Osteocyte (in vitro differentiated cells): Measurements from ENCODE around the gene CLIC4. TPM values are rescaled to one million over a fixed set of nuclear protein-coding genes. Genes with fewer than 3 reads are reported as not detected.

Source experiments
- DNase-seq: peaks from one replicate; pipeline ENCODE4 v3.0.0; 2021; ENCODE audit warnings: mixed read lengths; ENCODE audit not compliant: unreplicated experiment; ENCODE audit errors: extremely low spot score
- H3K27ac Mint-ChIP-seq: one replicate; pipeline ENCODE4 v1.8.0; 2021; ENCODE audit warnings: mild to moderate bottlenecking, mixed read lengths; ENCODE audit not compliant: unreplicated experiment
- H3K27me3 Mint-ChIP-seq: one replicate; pipeline ENCODE4 v1.8.0; 2021; ENCODE audit warnings: mixed read lengths; ENCODE audit not compliant: unreplicated experiment
- H3K36me3 Mint-ChIP-seq: one replicate; pipeline ENCODE4 v1.8.0; 2021; ENCODE audit warnings: mixed read lengths; ENCODE audit not compliant: unreplicated experiment
- H3K4me1 Mint-ChIP-seq: one replicate; pipeline ENCODE4 v1.8.0; 2021; ENCODE audit warnings: mixed read lengths; ENCODE audit not compliant: unreplicated experiment
- H3K4me3 Mint-ChIP-seq: one replicate; pipeline ENCODE4 v1.8.0; 2021; ENCODE audit warnings: mild to moderate bottlenecking, moderate library complexity, mixed read lengths; ENCODE audit not compliant: unreplicated experiment
- H3K9me3 Mint-ChIP-seq: one replicate; pipeline ENCODE4 v1.8.0; 2021; ENCODE audit warnings: mixed read lengths; ENCODE audit not compliant: unreplicated experiment
- total RNA-seq: library from RNA; stranded (reverse); gene quantifications from 2 replicates; pipeline ENCODE4 v1.2.1, GENCODE V29; 2021
- TF ChIP-seq, protein P1 (sequence below): fragments of 200-600 bp; sonication (generic); IDR thresholded peaks from 2 replicates; pipeline ENCODE4 v1.5.0; 2021; ENCODE audit warnings: antibody characterized with exemption, mild to moderate bottlenecking, moderate library complexity

CLIC4 gene
- total RNA-seq, 1 donor from 2014 or later: 370 TPM

DNA sequence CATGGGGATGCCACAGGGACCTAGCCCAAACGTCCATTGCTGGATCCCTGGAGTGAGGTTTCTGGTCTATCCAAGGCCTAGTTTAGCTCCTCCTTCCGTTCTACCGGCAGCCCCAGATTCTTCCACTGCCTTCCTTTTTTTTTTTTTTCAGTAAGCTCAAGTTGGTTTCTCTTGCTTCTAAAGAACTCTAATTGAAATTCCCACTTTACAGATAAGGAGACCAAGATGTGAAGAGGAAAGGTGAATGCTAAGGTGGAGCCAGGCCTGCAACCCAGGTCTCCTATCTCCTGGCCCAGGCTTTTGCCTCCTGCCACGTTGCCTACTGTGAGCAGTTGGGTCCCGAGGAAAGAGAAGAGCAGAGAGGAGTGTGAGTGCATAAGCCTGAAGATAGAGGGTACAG, 31.5 kb upstream of the CLIC4 start:
- TF ChIP-seq, protein P1, sequence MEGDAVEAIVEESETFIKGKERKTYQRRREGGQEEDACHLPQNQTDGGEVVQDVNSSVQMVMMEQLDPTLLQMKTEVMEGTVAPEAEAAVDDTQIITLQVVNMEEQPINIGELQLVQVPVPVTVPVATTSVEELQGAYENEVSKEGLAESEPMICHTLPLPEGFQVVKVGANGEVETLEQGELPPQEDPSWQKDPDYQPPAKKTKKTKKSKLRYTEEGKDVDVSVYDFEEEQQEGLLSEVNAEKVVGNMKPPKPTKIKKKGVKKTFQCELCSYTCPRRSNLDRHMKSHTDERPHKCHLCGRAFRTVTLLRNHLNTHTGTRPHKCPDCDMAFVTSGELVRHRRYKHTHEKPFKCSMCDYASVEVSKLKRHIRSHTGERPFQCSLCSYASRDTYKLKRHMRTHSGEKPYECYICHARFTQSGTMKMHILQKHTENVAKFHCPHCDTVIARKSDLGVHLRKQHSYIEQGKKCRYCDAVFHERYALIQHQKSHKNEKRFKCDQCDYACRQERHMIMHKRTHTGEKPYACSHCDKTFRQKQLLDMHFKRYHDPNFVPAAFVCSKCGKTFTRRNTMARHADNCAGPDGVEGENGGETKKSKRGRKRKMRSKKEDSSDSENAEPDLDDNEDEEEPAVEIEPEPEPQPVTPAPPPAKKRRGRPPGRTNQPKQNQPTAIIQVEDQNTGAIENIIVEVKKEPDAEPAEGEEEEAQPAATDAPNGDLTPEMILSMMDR: no peak
- no peaks in the 10 kb centered on the region for H3K27me3 Mint-ChIP-seq
- DNase-seq: no peak
- H3K4me1 Mint-ChIP-seq: peaks cover 10% of the 10 kb centered on the region
- no peaks in the 10 kb centered on the region for H3K36me3 Mint-ChIP-seq
- H3K4me3 Mint-ChIP-seq: no peak overlapping the region
- no peak overlapping the region for H3K27ac Mint-ChIP-seq
- no peaks in the 10 kb centered on the region for H3K9me3 Mint-ChIP-seq

DNA sequence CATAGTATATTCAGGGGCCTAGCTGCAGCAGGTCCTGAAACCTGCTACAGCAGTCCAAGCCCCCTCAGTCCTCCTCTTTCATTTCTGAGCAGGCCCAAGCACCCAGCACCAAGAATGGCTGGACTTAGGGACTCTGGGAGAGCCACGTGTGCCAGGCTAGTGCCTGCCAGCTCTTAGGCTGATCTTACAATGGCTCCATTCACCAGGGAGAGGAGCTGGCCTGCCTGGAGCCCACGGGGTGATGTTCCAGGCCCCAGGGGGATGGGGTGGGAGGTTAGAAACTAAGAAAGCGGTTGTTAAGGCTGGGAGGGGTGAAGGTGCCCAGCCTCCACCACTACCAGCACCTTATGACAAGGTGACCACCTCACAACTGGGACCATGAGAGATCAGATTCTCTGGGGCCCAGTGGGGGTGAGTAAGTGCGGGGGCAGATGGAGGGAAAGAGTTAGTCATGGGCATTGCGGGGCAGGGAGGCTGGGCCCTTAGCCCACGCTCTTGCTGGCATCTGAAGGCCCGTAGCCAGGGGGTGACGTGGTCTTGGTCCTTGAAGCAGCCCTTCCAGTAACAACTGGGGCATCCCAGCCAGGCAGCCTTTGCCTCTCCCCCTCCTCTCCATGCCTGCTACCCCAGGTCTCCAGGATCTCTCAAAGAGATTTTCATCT, 30.3 kb upstream of the CLIC4 start:
- no peak overlapping the region for H3K27ac Mint-ChIP-seq
- H3K4me1 Mint-ChIP-seq: peaks cover 20% of the 10 kb centered on the region
- no peak for DNase-seq
- no peak overlapping the region for H3K4me3 Mint-ChIP-seq
- H3K36me3 Mint-ChIP-seq: no peaks in the 10 kb centered on the region
- TF ChIP-seq, protein P1: no peak
- H3K9me3 Mint-ChIP-seq: no peaks in the 10 kb centered on the region
- no peaks in the 10 kb centered on the region for H3K27me3 Mint-ChIP-seq

DNA sequence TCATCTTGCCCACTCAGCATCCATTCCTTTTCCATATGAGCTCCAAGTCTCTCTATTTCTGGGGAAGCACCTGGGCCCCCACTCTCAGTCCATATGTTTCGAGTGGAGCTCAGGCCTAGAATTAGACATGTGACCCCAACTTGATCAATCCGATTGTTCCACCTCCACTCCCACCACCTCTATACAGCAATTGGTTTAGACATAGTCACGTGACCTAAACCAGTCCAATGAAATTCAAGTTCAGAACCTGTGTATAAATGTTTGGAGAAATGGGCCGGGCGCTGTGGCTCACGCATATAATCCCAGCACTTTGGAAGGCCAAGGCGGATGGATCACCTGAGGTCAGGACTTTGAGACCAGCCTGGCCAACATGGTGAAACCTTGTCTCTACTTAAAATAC, 29.6 kb upstream of the CLIC4 start:
- Mint-ChIP-seq H3K9me3 (no peaks in the 10 kb centered on the region), H3K4me1 (peaks cover 24% of the 10 kb centered on the region), H3K4me3 (no peak overlapping the region), H3K36me3 (no peaks in the 10 kb centered on the region), H3K27me3 (no peaks in the 10 kb centered on the region), H3K27ac (no peak overlapping the region)
- DNase-seq: no peak
- TF ChIP-seq, protein P1: no peak

DNA sequence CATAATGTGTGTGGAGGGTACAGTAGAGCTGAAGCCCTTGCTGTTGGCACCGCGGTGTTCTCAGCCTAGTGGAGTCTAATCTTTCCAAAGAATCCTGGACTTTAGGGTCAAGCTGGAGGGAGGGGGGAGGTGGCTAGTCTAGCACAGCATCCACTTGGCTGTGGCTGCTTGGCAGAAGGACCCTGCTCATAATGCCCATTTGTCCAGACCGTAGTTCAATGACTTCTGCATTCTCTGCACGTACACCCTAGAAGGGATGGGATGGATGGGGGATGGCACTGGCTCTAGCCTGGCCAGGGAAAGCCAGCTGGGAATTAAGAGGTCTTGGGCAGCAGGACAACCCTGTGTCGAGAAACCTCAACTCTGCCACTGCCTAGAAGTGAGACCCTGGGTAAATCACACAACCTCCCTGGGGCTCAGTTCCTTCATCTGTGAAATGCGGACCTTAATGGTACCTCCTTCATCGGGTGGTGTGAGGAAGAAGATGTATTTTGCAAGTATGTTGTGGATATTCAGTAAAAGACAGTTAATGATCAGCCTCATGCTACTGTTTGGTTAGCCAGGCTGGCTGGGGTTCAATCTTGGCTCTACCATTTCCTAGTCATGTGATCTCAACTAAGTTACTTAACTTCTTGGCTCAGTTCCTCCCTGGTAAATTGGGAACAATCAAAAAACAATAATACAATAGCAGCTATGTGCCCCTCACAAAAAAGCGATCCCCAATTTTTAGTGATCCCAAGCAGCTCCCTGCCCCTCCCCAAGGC, 27.2 kb upstream of the CLIC4 start:
- Mint-ChIP-seq H3K36me3 (no peaks in the 10 kb centered on the region), H3K4me3 (no peak overlapping the region), H3K9me3 (no peaks in the 10 kb centered on the region), H3K27ac (no peak overlapping the region), H3K27me3 (no peaks in the 10 kb centered on the region), H3K4me1 (peaks cover 32% of the 10 kb centered on the region)
- no peak for DNase-seq
- TF ChIP-seq, protein P1: no peak

DNA sequence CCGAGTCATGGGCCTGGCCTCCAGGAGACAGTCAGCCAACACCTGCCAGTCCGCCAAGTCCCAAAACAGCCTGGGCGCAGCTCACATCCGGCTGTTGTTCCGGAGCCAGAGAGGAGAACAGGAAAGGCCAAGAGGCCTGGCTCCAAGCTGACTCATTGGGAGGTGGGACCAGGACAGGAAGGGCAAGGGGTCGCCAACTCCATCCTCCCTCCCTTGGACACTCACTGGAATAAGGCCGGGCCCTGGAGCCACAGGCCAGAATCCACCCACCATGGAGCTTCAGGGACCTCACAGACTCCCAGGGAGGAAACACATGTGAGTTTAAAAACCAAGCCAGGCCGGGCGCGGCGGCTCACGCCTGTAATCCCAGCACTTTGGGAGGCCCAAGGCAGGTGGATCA, 25.1 kb upstream of the CLIC4 start:
- TF ChIP-seq, protein P1: no peak
- Mint-ChIP-seq H3K27me3 (no peaks in the 10 kb centered on the region), H3K36me3 (no peaks in the 10 kb centered on the region), H3K4me1 (peaks cover 40% of the 10 kb centered on the region), H3K4me3 (no peak overlapping the region), H3K9me3 (no peaks in the 10 kb centered on the region), H3K27ac (peak overlapping the region; percentile 50)
- DNase-seq: no peak
